PC-3 (cell line): Measurements from ENCODE around the gene PKNOX2. TPM values are rescaled to one million over a fixed set of nuclear protein-coding genes. Genes with fewer than 3 reads are reported as not detected.

Source experiments
- ATAC-seq: fragments of 200-7000 bp; cut with Tn5 transposase; 2 replicates; pipeline ENCODE4 v1.9.1; 2020; ENCODE audit warnings: mild to moderate bottlenecking, moderate library complexity
- BruUV-seq: library from RNA; stranded (reverse); fragments of 400-500 nt; replicated peaks from 2 replicates; lab custom pipeline; 2021; lab: Mats Ljungman, UMichigan
- CTCF ChIA-PET: fragments of 300-600 bp; sonication (Branson Sonifier 250); formaldehyde crosslinking; loops from one replicate; lab custom pipeline; 2022; ENCODE audit warnings: antibody characterized with exemption; lab: Charles Lee
- POLR2A ChIA-PET: fragments of 300-600 bp; sonication (Branson Sonifier 250); formaldehyde crosslinking; loops from one replicate; lab custom pipeline; 2022; ENCODE audit warnings: antibody characterized with exemption; ENCODE audit not compliant: unreplicated experiment; lab: Charles Lee
- DNase-seq: peaks from one replicate; pipeline ENCODE4 v3.0.0-alpha.2; 2015
- H2AFZ ChIP-seq: fragments of 300-600 bp; sonication (generic); 2 replicates; pipeline ENCODE4 v1.6.0; 2016; ENCODE audit warnings: antibody characterized with exemption, low read length
- H3F3A ChIP-seq: fragments of 300-600 bp; sonication (generic); one replicate; pipeline ENCODE4 v1.6.0; 2017; ENCODE audit warnings: antibody characterized with exemption, low read length, control low read depth, mild to moderate bottlenecking; ENCODE audit not compliant: unreplicated experiment
- H3K27ac ChIP-seq: fragments of 300-600 bp; sonication (generic); 2 replicates; pipeline ENCODE4 v1.5.1; 2016; ENCODE audit warnings: mild to moderate bottlenecking, low read length
- H3K27me3 ChIP-seq: fragments of 300-600 bp; sonication (generic); 2 replicates; pipeline ENCODE4 v1.6.1; 2016; ENCODE audit warnings: low read length, mixed read lengths
- H3K36me3 ChIP-seq: fragments of 300-600 bp; sonication (generic); 2 replicates; pipeline ENCODE4 v1.6.1; 2016; ENCODE audit warnings: low read depth, mixed run types, low read length, mixed read lengths
- H3K4me1 ChIP-seq: fragments of 300-600 bp; sonication (generic); 2 replicates; pipeline ENCODE4 v1.5.1; 2016; ENCODE audit warnings: low read length; ENCODE audit not compliant: insufficient read depth
- H3K4me2 ChIP-seq: fragments of 300-600 bp; sonication (generic); 2 replicates; pipeline ENCODE4 v1.6.0; 2016; ENCODE audit warnings: low read length
- H3K4me3 ChIP-seq: fragments of 300-600 bp; sonication (generic); 2 replicates; pipeline ENCODE4 v1.5.1; 2016; ENCODE audit warnings: mild to moderate bottlenecking, low read length, mixed read lengths
- H3K79me2 ChIP-seq: fragments of 300-600 bp; sonication (generic); 2 replicates; pipeline ENCODE4 v1.6.1; 2017; ENCODE audit warnings: low read length, mixed read lengths
- H3K9ac ChIP-seq: fragments of 300-600 bp; sonication (generic); 2 replicates; pipeline ENCODE4 v1.6.0; 2016; ENCODE audit warnings: mild to moderate bottlenecking, low read length
- H3K9me2 ChIP-seq: fragments of 300-600 bp; sonication (generic); replicated peaks from 2 replicates; pipeline ENCODE4 v1.6.1; 2016; ENCODE audit warnings: mixed run types, low read length, mixed read lengths
- H3K9me3 ChIP-seq: fragments of 300-600 bp; sonication (generic); 2 replicates; pipeline ENCODE4 v1.6.1; 2016; ENCODE audit warnings: low read length, mixed read lengths
- H4K20me1 ChIP-seq: fragments of 300-600 bp; sonication (generic); 2 replicates; pipeline ENCODE4 v1.6.1; 2016; ENCODE audit warnings: low read length, mixed read lengths
- CTCF ChIP-seq: fragments of 300-600 bp; sonication (generic); conservative IDR thresholded peaks from 2 replicates; pipeline ENCODE4 v1.5.1; 2017; ENCODE audit warnings: antibody characterized with exemption, low read depth, mild to moderate bottlenecking, low read length
- EZH2 ChIP-seq: fragments of 300-600 bp; sonication (generic); IDR thresholded peaks from one replicate; pipeline ENCODE4 v1.6.1; 2017; ENCODE audit warnings: antibody characterized with exemption, mild to moderate bottlenecking, low read length; ENCODE audit not compliant: unreplicated experiment
- EZH2phosphoT487 ChIP-seq: fragments of 300-600 bp; sonication (generic); IDR thresholded peaks from 2 replicates; pipeline ENCODE4 v1.6.1; 2018; ENCODE audit warnings: mild to moderate bottlenecking, antibody characterized with exemption, low read length, borderline replicate concordance
- intact Hi-C: fragments of 100-400 bp; cut with micrococcal nuclease; formaldehyde crosslinking; loops from 2 replicates; pipeline ENCODE4 v1.9.0; 2023
- total RNA-seq: library from RNA; depleted of rRNA; stranded (reverse); fragments of >200 nt; gene quantifications from 2 replicates; pipeline ENCODE4 v1.2.3, GENCODE V29; 2014

The PKNOX2 gene
- total RNA-seq, 1 experiment from 2014 or later, result not detected

GRCh38 chr11:125174686-125175085 lies 10.1 kb downstream of the PKNOX2 start:
- intact Hi-C loops, result no loop called here
- no TSS peak for BruUV-seq
- DNase-seq, result no peak
- Histone ChIP-seq H3K36me3 (no peaks in the 10 kb centered on the region), H3K9me2 (no peaks in the 10 kb centered on the region), H3K4me2 (no peak overlapping the region), H3K4me1 (no peaks in the 10 kb centered on the region), H3K4me3 (no peak overlapping the region), H2AFZ (no peak overlapping the region), H3K27ac (no peak overlapping the region), H3K9me3 (no peaks in the 10 kb centered on the region), H3K9ac (no peak overlapping the region), H3K79me2 (no peaks in the 10 kb centered on the region), H4K20me1 (no peaks in the 10 kb centered on the region), H3F3A (no peaks in the 10 kb centered on the region), H3K27me3 (peaks cover 77% of the 10 kb centered on the region)
- POLR2A ChIA-PET, result no interaction called here
- TF ChIP-seq CTCF (no peak), EZH2 (no peak), EZH2phosphoT487 (no peak)
- CTCF ChIA-PET, result no interaction called here
- no peak for ATAC-seq

- POLR2A ChIA-PET, result no interaction called here
- Histone ChIP-seq H3K36me3 (no peaks in the 10 kb centered on the region), H4K20me1 (no peaks in the 10 kb centered on the region), H3K4me3 (no peak overlapping the region), H3K4me1 (no peaks in the 10 kb centered on the region), H3F3A (no peaks in the 10 kb centered on the region), H3K9ac (no peak overlapping the region), H3K9me3 (no peaks in the 10 kb centered on the region), H3K27me3 (peaks cover 80% of the 10 kb centered on the region), H3K4me2 (no peak overlapping the region), H3K27ac (no peak overlapping the region), H2AFZ (no peak overlapping the region), H3K9me2 (no peaks in the 10 kb centered on the region), H3K79me2 (no peaks in the 10 kb centered on the region)
- TF ChIP-seq CTCF, result no peak
- no peak for TF ChIP-seq EZH2phosphoT487
- no peak for TF ChIP-seq EZH2
- ATAC-seq (no peak), DNase-seq (no peak)
- BruUV-seq, result no TSS peak
- intact Hi-C loops, result no loop called here
- CTCF ChIA-PET, result no interaction called here
These were observed 10.6 kb downstream of the PKNOX2 start for GRCh38 chr11:125175166-125175565.

GRCh38 chr11:125175896-125176575 lies 11.5 kb downstream of the PKNOX2 start:
- Histone ChIP-seq H3K4me1 (no peaks in the 10 kb centered on the region), H3K4me3 (no peak overlapping the region), H4K20me1 (no peaks in the 10 kb centered on the region), H3K9ac (no peak overlapping the region), H3K27ac (no peak overlapping the region), H3F3A (no peaks in the 10 kb centered on the region), H2AFZ (no peak overlapping the region), H3K36me3 (no peaks in the 10 kb centered on the region), H3K9me3 (no peaks in the 10 kb centered on the region), H3K27me3 (peaks cover 83% of the 10 kb centered on the region), H3K79me2 (no peaks in the 10 kb centered on the region), H3K9me2 (no peaks in the 10 kb centered on the region), H3K4me2 (no peak overlapping the region)
- no peak for TF ChIP-seq CTCF
- TF ChIP-seq EZH2, result no peak
- no peak for TF ChIP-seq EZH2phosphoT487
- intact Hi-C loops, result no loop called here
- CTCF ChIA-PET, result no interaction called here
- DNase-seq (no peak), ATAC-seq (no peak)
- POLR2A ChIA-PET, result interaction anchor here (0.6 kb wide), 1 partner anchor 227 kb away, joined by 3 read pairs; no protein-coding TSS in a partner anchor
- BruUV-seq, result no TSS peak
